ENCODE results near the gene MPHOSPH6.
"Not testable (repeated sequence)": the region's sequence is repeated elsewhere in the genome, so short reads cannot be mapped to it uniquely, and the experiment has no call there.

Gene MPHOSPH6

DNA sequence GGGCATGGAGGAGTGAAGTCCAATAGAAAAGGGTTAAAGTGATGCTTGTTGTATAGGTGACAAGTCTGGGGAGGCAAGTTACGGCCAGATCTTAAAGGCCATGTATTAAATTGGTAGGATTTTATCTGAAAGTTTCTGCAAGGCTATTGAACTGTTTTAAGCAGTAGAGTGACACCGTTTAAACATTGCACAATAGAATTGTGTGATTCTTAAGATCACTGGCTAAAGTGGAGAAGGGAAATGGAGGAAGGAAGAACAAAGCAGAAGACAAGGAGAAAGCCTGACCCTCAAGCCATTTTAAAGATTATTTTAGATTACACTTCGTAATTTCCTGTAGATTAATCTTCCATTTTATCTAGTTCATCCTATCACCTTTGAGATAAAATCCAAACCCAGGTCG, 5.6 kb upstream of the MPHOSPH6 start:
- no peak for DNase-seq (ENCODE audit: low read depth)

DNA sequence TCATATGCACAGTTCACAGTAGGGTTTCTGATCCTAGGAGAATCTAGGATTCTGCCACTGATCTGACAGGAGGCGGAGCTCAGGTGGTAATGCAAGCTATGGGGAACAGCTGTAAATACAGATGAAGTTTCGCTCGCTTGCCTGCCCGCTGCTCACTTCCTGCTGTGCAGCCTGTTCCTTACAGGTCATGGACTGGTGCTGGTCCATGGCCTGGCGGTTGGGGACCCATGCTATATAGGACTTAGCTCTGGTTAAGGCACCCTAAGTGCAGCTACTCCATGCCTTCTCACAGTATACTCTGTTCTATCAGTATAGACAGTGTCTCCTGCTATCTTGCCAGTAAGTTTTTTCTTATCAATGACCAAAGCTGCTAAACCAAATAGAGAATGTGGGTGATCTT, 2.4 kb downstream of the MPHOSPH6 start:
- DNase-seq (ENCODE audit: low read depth): no peak

GRCh38 chr16:82160226-82160625, 9.8 kb downstream of the MPHOSPH6 start:
- DNase-seq (ENCODE audit: low read depth): no peak

DNA sequence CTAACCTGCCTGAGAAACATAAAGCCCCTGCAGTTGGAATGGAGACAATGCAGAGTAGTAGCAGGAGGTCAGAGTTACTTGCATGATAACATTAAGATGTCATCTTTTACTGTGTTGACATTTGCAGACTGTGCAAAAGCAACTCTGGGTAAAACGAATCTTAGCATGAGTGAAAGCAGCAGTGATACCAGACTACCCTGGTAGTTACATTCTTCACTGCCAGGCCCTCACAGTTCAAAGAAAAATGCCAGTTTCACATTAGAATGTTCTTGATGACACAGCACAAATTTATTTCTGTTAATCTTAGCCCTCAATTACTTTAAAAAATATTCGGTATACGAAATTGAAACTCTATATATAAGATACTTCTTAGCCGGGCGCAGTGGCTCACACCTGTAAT, 12.2 kb downstream of the MPHOSPH6 start:
- no peak for DNase-seq (ENCODE audit: low read depth)

- DNase-seq (ENCODE audit: low read depth): no peak
Measured at GRCh38 chr16:82157534-82157812, 12.6 kb downstream of the MPHOSPH6 start.

DNA sequence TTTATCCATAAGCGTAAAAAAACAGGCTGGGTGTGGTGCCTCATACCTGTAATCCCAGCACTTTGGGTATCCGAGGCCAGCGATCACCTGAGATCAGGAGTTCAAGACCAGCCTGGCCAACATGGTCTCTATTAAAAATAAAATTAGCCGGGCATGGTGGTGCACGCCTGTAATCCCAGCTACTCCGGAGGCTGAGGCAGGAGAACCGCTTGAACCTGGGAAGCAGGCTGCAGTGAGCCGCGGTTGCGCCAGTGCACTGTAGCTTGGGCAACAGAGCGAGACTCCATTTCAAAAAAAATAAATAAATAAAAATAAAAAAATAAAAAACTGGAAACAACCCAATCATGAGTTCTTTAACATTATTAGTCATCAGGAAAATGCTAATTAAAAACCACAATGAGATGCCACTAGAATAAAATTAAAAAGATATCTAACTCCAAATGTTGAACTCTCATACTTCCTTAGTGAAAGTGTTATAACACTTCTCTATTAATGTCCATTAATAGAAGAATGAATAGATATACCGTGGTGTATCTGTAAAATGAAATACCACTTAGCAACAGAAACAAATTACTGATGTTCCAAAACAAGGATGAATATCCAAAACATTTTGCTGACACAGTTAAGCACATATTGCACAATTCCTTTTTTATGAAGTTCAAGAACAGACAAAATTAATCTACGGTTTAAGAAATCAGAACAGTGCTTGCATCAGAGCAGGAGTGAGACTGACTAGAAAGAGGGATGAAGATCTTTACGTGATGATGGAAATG, 13.1 kb downstream of the MPHOSPH6 start:
- DNase-seq (ENCODE audit: low read depth): no peak

GRCh38 chr16:82152641-82153112, 17.3 kb downstream of the MPHOSPH6 start:
- no peak for DNase-seq (ENCODE audit: low read depth)

GRCh38 chr16:82152196-82152595, 17.8 kb downstream of the MPHOSPH6 start:
- DNase-seq (ENCODE audit: low read depth): no peak

DNA sequence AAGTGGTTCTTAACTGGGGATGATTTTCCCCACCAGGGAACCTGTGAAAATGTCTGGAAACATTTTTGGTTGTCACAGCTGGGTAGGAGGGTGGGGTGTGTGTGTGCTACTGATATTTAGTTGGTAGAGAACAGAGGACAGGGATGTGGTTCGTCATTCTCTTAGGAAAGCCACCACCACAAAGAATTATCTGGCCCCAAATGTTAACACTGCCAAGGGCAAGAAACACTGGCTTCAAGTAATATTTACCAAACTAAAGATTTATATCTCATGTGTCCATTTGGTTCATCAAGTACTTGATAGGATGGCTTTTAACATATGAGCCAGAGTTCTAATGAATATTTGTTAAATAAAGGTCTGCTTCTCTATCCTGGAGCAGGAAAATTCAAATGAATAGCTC, 19.5 kb downstream of the MPHOSPH6 start:
- no peak for DNase-seq (ENCODE audit: low read depth)

DNA sequence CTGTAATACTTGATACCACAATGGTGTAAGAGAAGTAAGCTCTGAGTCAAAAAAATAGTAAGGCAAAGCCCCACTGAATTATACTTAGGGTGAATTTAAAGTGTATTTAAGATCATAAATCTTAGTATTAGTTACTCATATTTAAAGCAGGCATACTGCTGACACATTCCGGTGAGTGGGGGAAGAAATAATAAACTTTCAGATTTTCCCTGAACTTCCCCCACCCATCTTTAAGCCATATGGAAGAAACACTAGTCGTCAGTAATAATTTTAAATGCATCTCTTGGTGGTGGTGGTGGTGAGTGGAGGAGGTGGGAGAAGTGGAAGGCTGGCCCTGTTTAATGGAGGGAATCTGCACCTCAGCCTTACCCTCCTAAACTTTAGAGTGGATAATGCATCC, 20.5 kb downstream of the MPHOSPH6 start:
- no peak for DNase-seq (ENCODE audit: low read depth)

GRCh38 chr16:82147546-82147945, 22.5 kb downstream of the MPHOSPH6 start:
- DNase-seq (ENCODE audit: low read depth): no peak

- no peak for DNase-seq (ENCODE audit: low read depth)
Measured at GRCh38 chr16:82146957-82147356, 23.1 kb downstream of the MPHOSPH6 start.

DNA sequence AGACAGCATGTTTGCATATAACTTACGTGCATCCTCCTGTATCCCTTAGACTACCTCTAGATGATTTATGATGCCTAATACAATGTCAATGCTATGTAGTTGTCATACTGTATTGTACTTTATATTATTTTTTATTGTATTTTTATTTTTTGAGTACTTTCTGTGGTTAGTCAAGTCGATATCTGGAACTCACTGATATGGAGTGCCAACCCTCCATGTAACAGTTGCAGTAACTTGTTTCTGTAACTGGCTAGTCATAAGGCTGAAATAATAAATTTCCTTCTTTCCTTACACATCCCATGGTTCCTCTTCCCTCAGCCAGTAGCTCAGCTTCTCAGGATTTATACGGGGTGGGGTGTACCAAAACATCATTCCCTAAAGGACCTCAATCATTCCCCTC, 23.5 kb downstream of the MPHOSPH6 start:
- no peak for DNase-seq (ENCODE audit: low read depth)

- DNase-seq (ENCODE audit: low read depth): not testable (repeated sequence)
Measured at GRCh38 chr16:82139286-82139571, 30.8 kb downstream of the MPHOSPH6 start.

- DNase-seq (ENCODE audit: low read depth): no peak
Measured at GRCh38 chr16:82138478-82139285, 31.3 kb downstream of the MPHOSPH6 start.

GRCh38 chr16:82137822-82138167, 32.2 kb downstream of the MPHOSPH6 start:
- no peak for DNase-seq (ENCODE audit: low read depth)

DNA sequence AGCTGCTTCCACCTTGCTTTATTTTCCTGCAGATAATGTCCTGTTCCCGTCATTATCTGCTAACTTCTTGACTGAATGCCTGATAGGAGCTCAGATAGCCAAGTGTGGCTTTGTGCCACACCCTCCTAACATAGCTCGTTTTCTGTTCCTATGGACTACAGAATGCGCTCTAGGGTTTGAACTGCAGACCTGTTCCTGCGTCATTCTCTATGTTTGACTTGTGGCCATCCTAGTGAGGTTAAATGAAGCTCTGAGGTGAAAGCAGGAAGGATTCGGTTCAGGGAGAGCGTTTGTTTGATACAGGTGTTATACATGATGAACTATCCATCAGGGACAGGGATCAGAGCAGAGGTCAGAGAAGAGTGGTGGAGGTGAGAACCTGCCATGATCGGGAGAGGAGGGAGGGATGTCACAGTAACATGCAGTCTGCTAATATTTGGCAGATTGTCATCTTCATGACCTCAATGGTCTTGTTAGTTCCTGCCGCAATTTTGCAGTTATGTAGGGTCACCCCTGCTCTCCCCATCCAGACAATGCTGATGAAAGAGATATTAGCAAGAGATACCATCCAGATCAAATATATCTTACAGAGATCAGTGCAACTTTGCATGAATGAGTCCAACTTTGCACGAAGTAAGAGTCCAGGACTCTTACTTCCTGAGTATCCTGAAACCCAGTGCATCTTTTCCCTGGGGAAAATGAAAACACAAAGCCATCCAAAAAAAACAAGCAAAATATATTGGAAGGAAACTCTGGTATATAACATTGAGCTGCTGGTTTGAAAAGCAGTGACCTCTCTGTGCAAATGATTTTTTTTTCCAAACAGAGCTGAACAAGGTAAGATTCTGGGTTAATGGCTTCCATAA, 32.8 kb downstream of the MPHOSPH6 start:
- DNase-seq (ENCODE audit: low read depth): no peak

GRCh38 chr16:82135844-82136243, 34.2 kb downstream of the MPHOSPH6 start:
- DNase-seq (ENCODE audit: low read depth): no peak

DNA sequence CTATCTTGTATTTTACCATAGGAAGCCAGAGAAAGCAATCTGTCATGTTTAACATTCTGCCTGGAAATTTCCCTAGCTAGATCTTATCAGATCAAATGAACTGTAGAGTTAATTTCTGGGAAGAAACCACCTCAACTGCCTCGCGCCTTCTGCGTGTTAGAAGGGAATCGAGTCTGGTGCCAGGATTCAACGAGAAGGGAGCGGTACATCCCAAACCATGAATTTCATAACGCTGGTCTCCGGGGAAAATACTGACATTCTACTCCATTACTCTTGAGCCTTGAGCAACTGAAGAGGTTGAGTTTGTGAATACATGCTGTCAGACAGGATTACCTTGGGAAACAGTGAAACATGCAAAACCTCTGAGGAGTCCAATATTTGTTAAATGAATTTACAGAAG, 35.2 kb downstream of the MPHOSPH6 start:
- DNase-seq (ENCODE audit: low read depth): no peak

GRCh38 chr16:82133798-82134197, 36.2 kb downstream of the MPHOSPH6 start:
- DNase-seq (ENCODE audit: low read depth): no peak

DNA sequence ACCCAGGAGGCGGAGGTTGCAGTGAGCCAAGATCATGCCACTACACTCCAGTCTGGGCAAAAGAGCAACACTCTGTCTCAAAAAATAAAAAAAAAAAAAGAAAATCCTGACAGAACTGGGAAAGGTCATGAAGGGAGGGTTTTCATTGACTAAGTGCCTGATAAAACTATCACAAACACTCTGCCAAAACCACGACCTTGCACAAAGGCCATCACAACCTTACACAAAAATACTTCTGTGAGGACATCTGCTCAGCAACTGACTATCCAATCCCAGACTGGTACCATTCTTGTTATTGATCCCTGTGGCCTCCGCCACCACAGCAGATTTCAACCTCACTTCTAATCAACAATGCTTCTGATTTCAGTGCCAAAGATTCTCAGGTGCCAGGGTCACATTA, 40.1 kb downstream of the MPHOSPH6 start:
- DNase-seq (ENCODE audit: low read depth): no peak

DNA sequence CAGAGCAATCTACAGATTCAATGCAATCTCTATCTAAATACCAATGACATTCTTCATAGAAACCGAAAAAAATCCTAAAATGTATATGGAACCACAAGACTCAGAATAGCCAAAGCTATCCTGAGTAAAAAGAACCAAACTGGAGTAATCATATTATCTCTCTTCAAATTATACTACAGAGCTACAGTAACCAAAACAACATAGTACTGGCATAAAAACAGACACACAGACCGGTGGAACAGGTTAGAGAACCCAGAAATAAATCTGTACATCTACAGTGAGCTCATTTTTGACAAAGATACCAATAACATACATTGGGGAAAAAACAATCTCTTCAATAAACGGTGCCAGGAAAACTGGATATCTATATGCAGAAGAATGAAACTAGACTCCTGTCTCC, 45.4 kb downstream of the MPHOSPH6 start:
- no peak for DNase-seq (ENCODE audit: low read depth)

DNA sequence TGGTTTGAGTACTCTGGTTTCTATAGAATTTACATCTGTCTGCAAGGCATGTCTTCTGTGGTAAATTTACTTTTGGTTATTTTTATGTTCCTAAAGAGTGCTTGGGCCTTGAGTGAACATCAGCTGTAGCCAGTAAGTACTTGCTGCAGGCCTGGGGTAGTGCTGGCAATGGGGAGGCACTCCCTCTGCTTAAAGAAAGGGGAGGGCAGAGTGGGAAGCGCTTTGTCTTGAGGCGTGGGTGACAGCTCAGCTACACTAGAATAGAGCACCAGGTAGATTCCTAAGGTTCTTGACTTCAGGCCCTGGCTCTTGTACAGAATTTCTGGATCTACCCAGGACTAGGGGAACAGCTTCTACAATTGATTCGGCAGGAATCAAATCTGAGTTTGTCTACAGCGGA, 50.6 kb downstream of the MPHOSPH6 start:
- DNase-seq (ENCODE audit: low read depth): no peak

All from HS-27A (cell line).